ENCODE results near the gene USP43. TPM values are rescaled to one million over a fixed set of nuclear protein-coding genes. Genes with fewer than 3 reads are reported as not detected.

USP43 gene
- total RNA-seq, 1 experiment from 2014 or later: 8.1 TPM

GRCh38 chr17:9729735-9730420, 84.6 kb downstream of the USP43 start:
- no TSS peak for BruUV-seq (replicated peaks)
- H4K20me1 ChIP-seq (ENCODE audit: low read length): no peaks in the 10 kb centered on the region
- no peaks in the 10 kb centered on the region for H3K9me2 ChIP-seq (replicated peaks; ENCODE audit: low read length)
- no peak; the same call in 1 of the 2 replicates for ATAC-seq
- H3K4me1 ChIP-seq (ENCODE audit: insufficient read depth, low read length): peaks cover 6% of the 10 kb centered on the region
- ChIA-PET POLR2A (ENCODE audit: unreplicated experiment) (no interaction called here), CTCF (no interaction called here)
- H3K36me3 ChIP-seq (ENCODE audit: low read depth, low read length): no peaks in the 10 kb centered on the region
- H3F3A ChIP-seq (ENCODE audit: low read length, unreplicated experiment): no peaks in the 10 kb centered on the region
- no peaks in the 10 kb centered on the region for H3K9me3 ChIP-seq (ENCODE audit: low read length)
- no peaks in the 10 kb centered on the region for H3K27me3 ChIP-seq (ENCODE audit: low read length)
- peak; percentile 52 for DNase-seq
- no peaks in the 10 kb centered on the region for H3K79me2 ChIP-seq (ENCODE audit: low read length)
- no peak overlapping the region for H3K9ac ChIP-seq (ENCODE audit: low read length)
- no peak overlapping the region for H3K27ac ChIP-seq (ENCODE audit: low read length)
- H3K4me3 ChIP-seq (ENCODE audit: low read length): no peak overlapping the region
- intact Hi-C loops (cut with micrococcal nuclease): loop anchor here (1.0 to 10.0 kb wide), 3 partner anchors 38 to 199 kb away; partner anchors contain the start of gene USP43
- TF ChIP-seq EZH2 (IDR thresholded peaks at IDR 0.05; ENCODE audit: low read length, unreplicated experiment): no peak
- no peak for TF ChIP-seq CTCF (conservative IDR thresholded peaks at IDR 0.05; ENCODE audit: low read depth, low read length)
- no peak for TF ChIP-seq EZH2phosphoT487 (IDR thresholded peaks at IDR 0.05; ENCODE audit: borderline replicate concordance, low read length)
- no peak overlapping the region for H3K4me2 ChIP-seq (ENCODE audit: low read length)
- no peak overlapping the region for H2AFZ ChIP-seq (ENCODE audit: low read length)

- no peaks in the 10 kb centered on the region for H3K79me2 ChIP-seq (ENCODE audit: low read length)
- H3K4me3 ChIP-seq (ENCODE audit: low read length): no peak overlapping the region
- no peak for ATAC-seq
- H3K4me1 ChIP-seq (ENCODE audit: insufficient read depth, low read length): no peaks in the 10 kb centered on the region
- CTCF ChIA-PET: no interaction called here
- no peak overlapping the region for H3K27ac ChIP-seq (ENCODE audit: low read length)
- TF ChIP-seq EZH2 (IDR thresholded peaks at IDR 0.05; ENCODE audit: low read length, unreplicated experiment) (no peak), CTCF (conservative IDR thresholded peaks at IDR 0.05; ENCODE audit: low read depth, low read length) (no peak), EZH2phosphoT487 (IDR thresholded peaks at IDR 0.05; ENCODE audit: borderline replicate concordance, low read length) (no peak)
- no peaks in the 10 kb centered on the region for H3K9me3 ChIP-seq (ENCODE audit: low read length)
- intact Hi-C loops (cut with micrococcal nuclease): no loop called here
- H3K9me2 ChIP-seq (replicated peaks; ENCODE audit: low read length): no peaks in the 10 kb centered on the region
- H3K9ac ChIP-seq (ENCODE audit: low read length): no peak overlapping the region
- H3K36me3 ChIP-seq (ENCODE audit: low read depth, low read length): no peaks in the 10 kb centered on the region
- no peak for DNase-seq
- no peak overlapping the region for H3K4me2 ChIP-seq (ENCODE audit: low read length)
- H3F3A ChIP-seq (ENCODE audit: low read length, unreplicated experiment): no peaks in the 10 kb centered on the region
- no peak overlapping the region for H2AFZ ChIP-seq (ENCODE audit: low read length)
- BruUV-seq (replicated peaks): no TSS peak
- peaks cover 19% of the 10 kb centered on the region for H3K27me3 ChIP-seq (ENCODE audit: low read length)
- POLR2A ChIA-PET (ENCODE audit: unreplicated experiment): no interaction called here
- no peaks in the 10 kb centered on the region for H4K20me1 ChIP-seq (ENCODE audit: low read length)
Observed at GRCh38 chr17:9750524-9750923, 105.2 kb downstream of the USP43 start.

- intact Hi-C loops (cut with micrococcal nuclease): no loop called here
- CTCF ChIA-PET: no interaction called here
Observed at GRCh38 chr17:9755083-9755482, 109.8 kb downstream of the USP43 start.

More at GRCh38 chr17:9755083-9755482, 109.8 kb downstream of the USP43 start:
- no peaks in the 10 kb centered on the region for H3K4me1 ChIP-seq (ENCODE audit: insufficient read depth, low read length)
- no peaks in the 10 kb centered on the region for H3K9me3 ChIP-seq (ENCODE audit: low read length)
- no peak overlapping the region for H3K27ac ChIP-seq (ENCODE audit: low read length)
- no peaks in the 10 kb centered on the region for H3K36me3 ChIP-seq (ENCODE audit: low read depth, low read length)
- no peak overlapping the region for H3K4me3 ChIP-seq (ENCODE audit: low read length)
- no peak overlapping the region for H3K9ac ChIP-seq (ENCODE audit: low read length)
- peaks cover 19% of the 10 kb centered on the region for H3K27me3 ChIP-seq (ENCODE audit: low read length)
- no peaks in the 10 kb centered on the region for H3F3A ChIP-seq (ENCODE audit: low read length, unreplicated experiment)
- no peak overlapping the region for H3K4me2 ChIP-seq (ENCODE audit: low read length)
- DNase-seq (peak; percentile 17), ATAC-seq (peak; percentile 51; the same call in 1 of the 2 replicates)
- H3K9me2 ChIP-seq (replicated peaks; ENCODE audit: low read length): no peaks in the 10 kb centered on the region
- no peaks in the 10 kb centered on the region for H3K79me2 ChIP-seq (ENCODE audit: low read length)
- no peak for TF ChIP-seq EZH2 (IDR thresholded peaks at IDR 0.05; ENCODE audit: low read length, unreplicated experiment)
- TF ChIP-seq CTCF (conservative IDR thresholded peaks at IDR 0.05; ENCODE audit: low read depth, low read length): no peak
- no peak for TF ChIP-seq EZH2phosphoT487 (IDR thresholded peaks at IDR 0.05; ENCODE audit: borderline replicate concordance, low read length)
- POLR2A ChIA-PET (ENCODE audit: unreplicated experiment): no interaction called here
- no peak overlapping the region for H2AFZ ChIP-seq (ENCODE audit: low read length)
- H4K20me1 ChIP-seq (ENCODE audit: low read length): no peaks in the 10 kb centered on the region
- BruUV-seq (replicated peaks): no TSS peak

Data from PC-3 (cell line).